Left hindlimb (tissue), 1 donor: ENCODE results near the gene TEX51.

Experiments
- DNase-seq: peaks from one replicate; pipeline ENCODE4 v3.0.0-alpha.2; 2018

Gene TEX51

GRCh38 chr2:126894082-126894481 lies 4.6 kb upstream of the TEX51 start:
- DNase-seq: no peak

- no peak for DNase-seq
Observed at GRCh38 chr2:126894585-126895182, 4.0 kb upstream of the TEX51 start.

GRCh38 chr2:126895336-126895735 lies 3.4 kb upstream of the TEX51 start:
- DNase-seq: no peak

- no peak for DNase-seq
Observed at GRCh38 chr2:126896471-126896870, 2.2 kb upstream of the TEX51 start.

GRCh38 chr2:126899616-126900185 lies 1.0 kb downstream of the TEX51 start:
- DNase-seq: no peak

- DNase-seq: no peak
Observed at GRCh38 chr2:126900646-126901319, 2.1 kb downstream of the TEX51 start.

- DNase-seq: no peak
Observed at GRCh38 chr2:126901459-126901858, 2.8 kb downstream of the TEX51 start.

GRCh38 chr2:126902152-126902835 lies 3.6 kb downstream of the TEX51 start:
- no peak for DNase-seq

- DNase-seq: no peak
Observed at GRCh38 chr2:126902859-126903258, 4.2 kb downstream of the TEX51 start.

- no peak for DNase-seq
Observed at GRCh38 chr2:126905991-126906390, 7.3 kb downstream of the TEX51 start.

GRCh38 chr2:126906781-126907180 lies 8.1 kb downstream of the TEX51 start:
- DNase-seq: no peak

- DNase-seq: no peak
Observed at GRCh38 chr2:126907671-126908070, 9.0 kb downstream of the TEX51 start.

GRCh38 chr2:126908721-126909177 lies 10.1 kb downstream of the TEX51 start:
- no peak for DNase-seq

- no peak for DNase-seq
Observed at GRCh38 chr2:126909366-126909765, 10.7 kb downstream of the TEX51 start.

- no peak for DNase-seq
Observed at GRCh38 chr2:126909781-126910180, 11.1 kb downstream of the TEX51 start.

GRCh38 chr2:126910637-126911036 lies 11.9 kb downstream of the TEX51 start:
- no peak for DNase-seq

- DNase-seq: no peak
Observed at GRCh38 chr2:126911111-126911796, 12.6 kb downstream of the TEX51 start.

GRCh38 chr2:126912201-126912600 lies 13.5 kb downstream of the TEX51 start:
- DNase-seq: no peak

GRCh38 chr2:126913329-126913728 lies 14.6 kb downstream of the TEX51 start:
- DNase-seq: no peak

- no peak for DNase-seq
Observed at GRCh38 chr2:126913881-126914615, 15.4 kb downstream of the TEX51 start.

GRCh38 chr2:126914811-126915500 lies 16.3 kb downstream of the TEX51 start:
- no peak for DNase-seq

- DNase-seq: no peak
Observed at GRCh38 chr2:126915903-126916302, 17.2 kb downstream of the TEX51 start.
